Rectal smooth muscle tissue (tissue), 1 donor: Measurements from ENCODE around the gene ZNF385C.
A peak's percentile ranks its signal among the peaks of the same experiment; 100 is the strongest.
"Not testable (repeated sequence)": the region's sequence is repeated elsewhere in the genome, so short reads cannot be mapped to it uniquely, and the experiment has no call there.

Experiments
- H3K27ac ChIP-seq: one replicate; pipeline ENCODE4 v1.7.0; 2013; ENCODE audit warnings: low read depth, low read length, inconsistent platforms
- H3K27me3 ChIP-seq: one replicate; pipeline ENCODE4 v1.7.0; 2013; ENCODE audit warnings: low read length; ENCODE audit not compliant: control insufficient read depth, insufficient read depth
- H3K36me3 ChIP-seq: one replicate; pipeline ENCODE4 v1.7.0; 2013; ENCODE audit warnings: low read length; ENCODE audit not compliant: control insufficient read depth, insufficient read depth
- H3K4me1 ChIP-seq: one replicate; pipeline ENCODE4 v1.7.0; 2013; ENCODE audit warnings: low read length; ENCODE audit not compliant: control insufficient read depth, insufficient read depth
- H3K4me3 ChIP-seq: one replicate; pipeline ENCODE4 v1.7.0; 2013; ENCODE audit warnings: low read length
- H3K9ac ChIP-seq: one replicate; pipeline ENCODE4 v1.7.0; 2013; ENCODE audit warnings: low read length

ZNF385C gene

DNA sequence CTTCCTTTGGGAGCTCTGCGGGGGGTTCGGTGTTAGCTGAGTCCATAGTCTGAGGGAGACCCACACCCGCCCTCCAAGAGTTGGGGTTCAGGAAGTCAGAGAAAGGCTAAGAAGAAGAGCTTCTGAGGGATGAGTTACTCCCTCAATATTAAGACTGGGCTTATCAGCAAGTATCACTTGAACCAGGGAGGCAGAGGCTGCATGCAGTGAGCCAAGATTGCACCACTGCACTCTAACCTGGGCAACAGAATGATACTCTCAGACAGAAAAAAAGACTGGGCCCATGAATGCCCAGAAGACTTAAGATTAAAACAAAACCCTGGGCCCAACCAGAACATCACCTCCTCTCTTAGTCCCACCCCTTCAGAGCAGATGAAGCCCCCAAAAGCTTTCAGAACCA lies 72.3 kb downstream of the ZNF385C start:
- H3K27ac ChIP-seq, result no peak overlapping the region
- peaks cover 18% of the 10 kb centered on the region for H3K36me3 ChIP-seq
- H3K27me3 ChIP-seq, result no peaks in the 10 kb centered on the region
- no peak overlapping the region for H3K9ac ChIP-seq
- no peak overlapping the region for H3K4me3 ChIP-seq
- peaks cover 3% of the 10 kb centered on the region for H3K4me1 ChIP-seq

DNA sequence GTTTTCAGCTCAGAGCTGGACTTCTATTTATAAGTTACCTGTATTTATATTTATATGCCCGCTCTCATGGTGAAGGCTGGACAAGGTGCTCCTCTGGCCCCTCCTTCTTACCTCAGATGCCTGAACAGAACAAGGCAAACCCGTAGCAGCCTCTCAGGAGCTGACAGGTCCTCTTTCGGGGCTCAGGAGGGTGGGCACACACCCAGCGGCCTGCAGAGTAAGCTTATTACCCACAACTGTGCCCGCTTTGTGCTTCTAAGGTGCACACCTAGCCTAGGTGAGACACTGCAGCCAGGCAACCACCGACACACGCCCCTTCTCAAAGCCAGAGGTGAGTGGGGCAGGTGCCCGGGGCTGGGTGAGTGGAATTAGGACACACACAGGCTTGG lies 73.1 kb downstream of the ZNF385C start:
- peaks cover 18% of the 10 kb centered on the region for H3K36me3 ChIP-seq
- H3K27ac ChIP-seq, result no peak overlapping the region
- no peaks in the 10 kb centered on the region for H3K27me3 ChIP-seq
- H3K9ac ChIP-seq, result no peak overlapping the region
- H3K4me3 ChIP-seq, result no peak overlapping the region
- peaks cover 3% of the 10 kb centered on the region for H3K4me1 ChIP-seq

DNA sequence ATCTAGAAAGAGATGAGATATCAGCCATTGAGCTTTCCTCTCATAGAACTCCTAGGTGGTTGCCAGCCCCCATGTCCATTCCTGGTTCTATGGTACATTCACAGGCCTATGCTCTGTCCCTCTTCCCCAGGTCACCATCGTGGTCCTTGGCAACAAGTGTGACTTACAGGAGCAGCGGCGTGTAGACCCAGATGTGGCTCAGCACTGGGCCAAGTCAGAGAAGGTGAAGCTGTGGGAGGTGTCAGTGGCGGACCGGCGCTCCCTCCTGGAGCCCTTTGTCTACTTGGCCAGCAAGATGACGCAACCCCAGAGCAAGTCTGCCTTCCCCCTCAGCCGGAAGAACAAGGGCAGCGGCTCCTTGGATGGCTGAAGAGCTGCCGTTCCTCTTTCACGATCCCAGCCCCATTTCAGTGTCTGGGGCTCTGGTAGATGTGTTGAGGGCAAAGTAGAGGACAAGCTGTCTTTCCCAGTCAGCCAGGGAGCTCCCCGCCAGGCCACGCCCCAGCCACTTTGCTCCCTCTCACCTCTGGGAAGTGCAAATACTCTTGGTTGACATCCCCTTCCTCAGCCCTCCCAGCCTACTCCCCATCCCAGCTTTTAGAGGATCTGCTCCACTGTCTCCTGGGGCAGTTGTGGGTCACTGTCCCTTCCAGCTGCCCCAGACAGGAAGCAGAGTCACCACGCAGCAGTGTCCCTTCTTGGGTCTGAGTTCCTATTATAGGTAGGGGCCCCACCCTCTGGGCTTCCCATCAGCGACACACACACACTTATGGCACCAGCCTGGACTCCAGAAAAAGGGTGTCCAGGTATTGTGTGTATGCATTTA lies 74.5 kb downstream of the ZNF385C start:
- Histone ChIP-seq H3K27ac (no peak overlapping the region), H3K36me3 (peaks cover 18% of the 10 kb centered on the region), H3K4me1 (peaks cover 3% of the 10 kb centered on the region), H3K9ac (no peak overlapping the region), H3K27me3 (no peaks in the 10 kb centered on the region), H3K4me3 (no peak overlapping the region)

DNA sequence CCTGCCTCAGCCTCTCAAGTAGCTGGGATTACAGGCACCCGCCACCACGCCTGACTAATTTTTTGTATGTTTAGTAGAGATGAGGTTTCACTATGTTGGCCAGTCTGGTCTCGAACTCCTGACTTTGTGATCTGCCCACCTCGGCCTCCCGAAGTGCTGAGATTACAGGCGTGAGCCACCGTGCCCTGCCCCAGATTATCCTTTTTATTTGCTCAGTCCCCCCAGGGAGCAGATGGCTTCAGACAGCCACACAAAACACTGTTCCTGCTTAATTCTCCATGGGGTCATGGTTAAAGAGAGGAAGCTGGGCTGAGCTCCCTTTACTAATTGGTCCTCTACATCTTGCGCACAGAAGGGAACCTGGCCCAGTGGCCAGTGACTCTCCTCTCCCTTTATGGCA lies 77.4 kb downstream of the ZNF385C start:
- Histone ChIP-seq H3K4me1 (peaks cover 13% of the 10 kb centered on the region), H3K4me3 (peak overlapping the region; percentile 86), H3K36me3 (peaks cover 18% of the 10 kb centered on the region)
- H3K27me3 ChIP-seq, H3K27ac ChIP-seq, H3K9ac ChIP-seq: not testable (repeated sequence)

- Histone ChIP-seq H3K4me1 (peaks cover 11% of the 10 kb centered on the region), H3K36me3 (peaks cover 18% of the 10 kb centered on the region), H3K4me3 (peak within 1 kb of the TSS; percentile 86), H3K9ac (peak within 1 kb of the TSS; percentile 96), H3K27ac (peak within 1 kb of the TSS; percentile 81), H3K27me3 (no peaks in the 10 kb centered on the region)
Observed at GRCh38 chr17:42019509-42020404, 78.5 kb downstream of the ZNF385C start, which contains the start of gene NKIRAS2. TSS of gene NKIRAS2 (plus strand) at chr17:42020090. CDS start at chr17:42021578, 1,488 bp downstream.

GRCh38 chr17:42018988-42019387 lies 79.3 kb downstream of the ZNF385C start:
- Histone ChIP-seq H3K36me3 (peaks cover 17% of the 10 kb centered on the region), H3K4me1 (peaks cover 11% of the 10 kb centered on the region), H3K9ac (no peak overlapping the region), H3K27ac (no peak overlapping the region), H3K4me3 (no peak overlapping the region), H3K27me3 (no peaks in the 10 kb centered on the region)

- Histone ChIP-seq H3K9ac (no peak overlapping the region), H3K4me3 (peak overlapping the region; percentile 97), H3K4me1 (peaks cover 11% of the 10 kb centered on the region)
Observed at GRCh38 chr17:42018339-42018738, 79.9 kb downstream of the ZNF385C start.

GRCh38 chr17:42017866-42018200 lies 80.4 kb downstream of the ZNF385C start:
- Histone ChIP-seq H3K4me1 (peaks cover 11% of the 10 kb centered on the region), H3K4me3 (peak overlapping the region; percentile 97)

More at GRCh38 chr17:42018339-42018738, 79.9 kb downstream of the ZNF385C start:
- H3K27me3 ChIP-seq, result no peaks in the 10 kb centered on the region
- no peak overlapping the region for H3K27ac ChIP-seq
- peaks cover 12% of the 10 kb centered on the region for H3K36me3 ChIP-seq

DNA sequence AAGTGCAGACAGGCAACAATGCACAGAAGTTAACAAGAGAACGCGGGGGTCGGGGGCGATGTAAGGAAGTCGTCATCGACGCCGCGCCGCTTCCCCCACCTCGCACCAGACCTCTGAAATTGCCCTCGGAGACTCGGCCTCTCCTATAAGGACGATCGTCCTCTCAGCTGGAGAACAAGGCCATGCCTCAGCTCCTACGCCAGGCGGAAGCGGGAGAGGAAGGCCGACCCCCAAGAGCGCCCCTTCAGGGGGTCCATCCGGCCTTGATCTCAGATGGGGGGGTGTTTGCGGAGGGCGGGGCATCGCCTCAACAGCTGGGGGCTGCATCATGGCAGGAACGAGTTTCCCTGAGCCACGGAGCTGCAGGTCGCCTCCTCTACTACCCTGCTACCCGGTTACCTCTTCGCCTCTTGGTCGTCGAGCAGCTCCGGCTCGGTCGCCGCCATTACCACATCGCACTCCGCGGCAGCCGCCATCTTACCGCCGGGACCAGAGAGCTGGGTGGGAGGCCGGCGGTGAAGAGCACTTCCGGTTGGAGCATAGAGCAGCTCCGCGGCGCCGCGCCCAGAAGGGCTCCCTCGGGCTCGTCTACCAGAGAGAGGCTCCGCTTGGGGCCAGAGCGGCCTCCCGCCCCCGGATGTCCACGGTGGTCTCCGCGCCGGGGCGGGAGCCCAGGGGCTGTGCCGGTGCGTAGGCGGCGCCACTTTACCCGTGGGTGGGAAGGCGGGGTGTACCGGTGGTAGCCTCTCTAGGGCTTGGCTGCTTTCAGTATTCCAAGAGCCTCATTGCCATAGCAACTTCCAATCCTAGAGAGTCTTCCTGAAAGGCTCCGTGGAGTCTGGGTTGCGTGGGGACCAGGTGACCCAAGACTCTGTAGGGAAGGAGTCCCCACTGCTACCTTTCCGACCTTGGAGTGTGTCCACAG lies 81.1 kb downstream of the ZNF385C start, which contains the start of gene DNAJC7:
DNAJC7 (minus strand) TSS at position 499 of the 925 bp plus-strand sequence; CDS start at position 476, 23 bp downstream.
- Histone ChIP-seq H3K27me3 (no peaks in the 10 kb centered on the region), H3K36me3 (peaks cover 2% of the 10 kb centered on the region), H3K9ac (peak within 1 kb of the TSS; percentile 98), H3K27ac (peak within 1 kb of the TSS; percentile 94), H3K4me3 (peak within 1 kb of the TSS; percentile 97), H3K4me1 (peaks cover 11% of the 10 kb centered on the region)

More at GRCh38 chr17:42017866-42018200, 80.4 kb downstream of the ZNF385C start:
- Histone ChIP-seq H3K27me3 (no peaks in the 10 kb centered on the region), H3K36me3 (peaks cover 8% of the 10 kb centered on the region), H3K27ac (peak overlapping the region; percentile 94), H3K9ac (peak overlapping the region; percentile 69)

GRCh38 chr17:42016411-42016831 lies 81.9 kb downstream of the ZNF385C start:
- peaks cover 11% of the 10 kb centered on the region for H3K4me1 ChIP-seq

GRCh38 chr17:42013740-42014139 lies 84.5 kb downstream of the ZNF385C start:
- not testable (repeated sequence) for H3K27me3 ChIP-seq, H3K9ac ChIP-seq, H3K4me3 ChIP-seq, H3K27ac ChIP-seq, H3K36me3 ChIP-seq
- peaks cover 11% of the 10 kb centered on the region for H3K4me1 ChIP-seq

More at GRCh38 chr17:42016411-42016831, 81.9 kb downstream of the ZNF385C start:
- peak overlapping the region; percentile 98 for H3K9ac ChIP-seq
- peak overlapping the region; percentile 94 for H3K27ac ChIP-seq
- H3K36me3 ChIP-seq, result no peaks in the 10 kb centered on the region
- no peaks in the 10 kb centered on the region for H3K27me3 ChIP-seq
- peak overlapping the region; percentile 97 for H3K4me3 ChIP-seq
